Activated CD4-positive, alpha-beta T cell treated with anti-CD3 and anti-CD28 coated beads, Interleukin-10, Interleukin-2, amounts not matched to agents 100 ng/mL and 50 ng/mL, durations not matched to agents 16 hours and 8 hours (primary cell): ENCODE measurements around the gene ACAD11.
"Not testable (repeated sequence)": the region's sequence is repeated elsewhere in the genome, so short reads cannot be mapped to it uniquely, and the experiment has no call there.

Experiments used
- DNase-seq: peaks from one replicate; pipeline ENCODE4 v3.0.0-alpha.2; 2020

Gene ACAD11

DNA sequence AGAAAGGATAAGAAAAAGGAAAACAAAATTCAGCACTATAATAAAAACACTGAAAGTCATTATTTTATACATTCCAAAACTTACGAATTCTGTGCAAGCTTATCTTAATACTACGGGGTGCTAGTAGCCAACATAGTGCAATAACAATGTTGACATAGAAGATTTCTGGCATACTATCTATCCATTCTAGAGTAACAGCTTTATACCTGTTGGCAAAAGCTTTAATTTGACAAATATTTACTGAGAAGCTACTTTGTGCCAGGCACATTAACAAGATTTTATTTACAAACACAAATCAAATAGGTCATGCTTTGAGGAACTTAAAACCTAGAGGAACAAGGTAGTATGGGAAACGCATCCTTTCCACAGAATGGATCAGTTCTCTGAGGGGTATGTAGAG, 61.4 kb downstream of the ACAD11 start:
- DNase-seq = no peak

- no peak for DNase-seq
Measured at GRCh38 chr3:132597660-132598059, 61.9 kb downstream of the ACAD11 start.

GRCh38 chr3:132596816-132597433, 62.7 kb downstream of the ACAD11 start, which contains the start of gene ACKR4:
Gene ACKR4 (plus strand): TSS chr3:132597270. CDS start chr3:132600398, 3,128 bp downstream.
- DNase-seq = no peak

GRCh38 chr3:132596326-132596725, 63.3 kb downstream of the ACAD11 start:
- DNase-seq = no peak

DNA sequence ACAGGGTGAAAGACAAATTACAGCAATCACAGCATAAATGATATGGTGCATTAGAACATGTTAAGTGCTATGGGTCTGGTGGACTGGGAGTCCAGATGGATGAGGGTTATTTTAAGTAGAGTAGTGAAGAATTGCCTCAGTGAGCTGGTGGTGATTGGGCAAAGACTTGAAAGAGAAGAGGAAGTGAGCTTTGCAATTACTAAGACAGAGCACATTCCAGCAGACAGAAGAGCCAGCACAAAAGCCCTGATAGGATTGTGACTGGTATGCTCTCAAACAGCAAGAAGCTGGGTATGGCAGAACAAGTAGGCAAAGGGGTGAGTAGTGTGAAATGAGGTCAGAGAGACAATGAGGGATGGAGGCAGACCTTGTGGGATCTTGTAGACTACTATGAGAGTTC, 64.6 kb downstream of the ACAD11 start:
- DNase-seq = no peak

GRCh38 chr3:132594498-132594897, 65.1 kb downstream of the ACAD11 start:
- no peak for DNase-seq

DNA sequence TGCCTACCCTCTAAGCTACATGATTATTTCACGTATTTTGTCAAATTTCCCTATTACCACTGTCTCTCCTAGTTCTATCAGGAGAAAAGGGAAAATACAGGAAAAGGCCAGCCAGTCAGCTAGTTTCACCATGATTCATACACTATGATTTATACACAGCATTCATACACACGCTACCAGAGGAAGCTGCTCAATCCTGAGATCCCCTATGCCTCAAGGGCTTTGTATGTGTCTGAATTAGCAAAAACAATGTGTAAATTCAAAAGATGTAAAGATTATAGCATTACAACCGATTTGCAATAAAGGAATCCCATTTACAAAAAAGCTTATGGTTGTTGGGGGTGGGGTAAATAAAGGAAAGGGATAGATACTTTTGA, 65.7 kb downstream of the ACAD11 start:
- no peak for DNase-seq

DNA sequence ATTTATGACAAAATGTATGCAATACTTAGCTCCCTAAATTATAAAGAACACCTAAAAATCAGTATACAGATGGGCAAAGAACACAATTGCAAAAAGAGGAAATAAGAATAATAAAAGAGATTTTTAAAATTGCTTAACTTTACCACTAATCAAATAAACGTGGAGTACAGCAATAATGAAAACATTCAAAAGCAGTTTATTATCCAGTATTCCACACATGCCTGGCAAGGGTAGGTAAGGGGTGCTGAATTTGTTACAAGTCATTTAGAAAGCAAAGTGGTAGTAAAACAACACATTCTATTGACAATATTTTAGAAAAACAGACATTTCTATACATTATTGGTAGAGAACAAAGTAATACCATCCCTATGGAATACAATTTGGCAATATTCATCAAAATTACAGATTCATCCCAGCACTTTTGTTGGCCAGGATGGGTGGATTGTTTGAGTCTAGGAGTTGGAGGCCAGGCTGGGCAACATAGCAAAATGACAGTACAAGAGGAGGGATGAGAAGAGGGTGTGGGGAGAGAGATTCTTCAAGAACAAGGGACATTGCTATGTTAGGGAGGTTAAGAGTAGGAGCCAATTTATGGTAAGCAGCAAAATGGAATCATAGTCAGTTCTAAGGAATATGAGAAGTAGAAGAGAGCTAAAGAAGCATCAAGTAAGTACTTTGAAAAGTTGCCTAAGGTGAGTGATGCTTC, 66.2 kb downstream of the ACAD11 start:
- DNase-seq = no peak

DNA sequence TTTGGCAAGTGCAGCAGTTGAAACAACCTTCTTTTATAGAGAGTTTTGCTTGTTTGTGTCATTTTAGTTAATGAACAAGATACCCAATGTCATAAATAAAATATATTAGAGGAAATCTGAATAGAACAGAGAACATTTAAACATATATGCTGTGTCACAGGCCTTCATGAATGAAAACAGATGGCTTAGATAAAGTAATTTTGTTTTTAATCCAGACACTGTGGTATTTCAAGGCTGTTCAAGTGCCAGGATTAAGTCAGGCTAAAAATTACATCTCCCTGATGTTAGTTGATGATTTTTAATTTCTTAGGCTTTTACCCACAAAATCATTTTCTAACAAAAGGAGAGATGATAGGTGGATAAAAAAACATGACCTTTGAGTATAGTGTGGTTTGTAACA, 67.4 kb downstream of the ACAD11 start:
- DNase-seq = no peak

DNA sequence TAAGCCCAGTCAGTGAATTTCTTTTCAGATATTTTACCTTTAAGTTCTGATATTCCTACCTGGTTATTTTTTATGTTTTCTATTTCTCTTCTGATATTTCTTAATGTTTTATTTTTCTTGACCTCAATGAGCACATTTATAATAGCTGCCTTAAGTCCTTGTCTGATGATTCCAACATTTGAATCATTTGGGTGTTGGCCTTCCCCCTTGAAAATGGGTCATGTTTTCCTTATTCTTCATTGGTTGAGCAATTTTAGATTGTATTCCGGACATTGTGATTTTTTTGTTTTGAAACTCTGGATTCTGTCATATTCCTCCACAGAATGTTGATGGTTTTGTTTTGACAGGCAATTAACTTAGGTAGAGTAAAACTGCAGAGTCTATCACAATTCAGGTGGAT, 72.2 kb downstream of the ACAD11 start:
- no peak for DNase-seq

- no peak for DNase-seq
Measured at GRCh38 chr3:132573797-132574211, 85.8 kb downstream of the ACAD11 start.

DNA sequence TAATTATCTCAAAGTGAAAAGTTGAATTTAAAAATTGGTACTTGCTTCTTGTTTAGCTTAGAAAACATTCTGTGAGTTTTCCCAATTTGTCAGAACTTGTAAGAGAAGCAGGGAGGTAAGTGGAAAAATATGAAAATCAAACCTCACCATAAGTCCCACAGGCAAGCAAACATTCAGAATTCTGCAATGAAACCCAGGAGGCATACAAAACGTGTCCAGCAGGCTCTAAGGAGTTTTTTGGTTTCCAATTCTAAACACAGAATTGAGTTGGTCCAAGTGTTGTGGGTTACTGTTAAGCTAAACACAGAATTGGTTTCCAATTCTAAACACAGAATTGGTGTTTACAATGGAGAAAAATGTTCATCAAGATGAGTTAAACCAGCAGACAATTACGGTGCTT, 89.6 kb downstream of the ACAD11 start:
- DNase-seq = no peak

- no peak for DNase-seq
Measured at GRCh38 chr3:132569580-132569979, 90.0 kb downstream of the ACAD11 start.

GRCh38 chr3:132569153-132569552, 90.5 kb downstream of the ACAD11 start:
- DNase-seq = peak; percentile 31

- DNase-seq = no peak
Measured at GRCh38 chr3:132568422-132568821, 91.2 kb downstream of the ACAD11 start.

- no peak for DNase-seq
Measured at GRCh38 chr3:132564070-132564465, 95.5 kb downstream of the ACAD11 start.

- no peak for DNase-seq
Measured at GRCh38 chr3:132563420-132564069, 96.1 kb downstream of the ACAD11 start.

GRCh38 chr3:132561003-132561402, 98.6 kb downstream of the ACAD11 start:
- DNase-seq = no peak

- no peak for DNase-seq
Measured at GRCh38 chr3:132556508-132557159, 103.0 kb downstream of the ACAD11 start.

GRCh38 chr3:132556036-132556386, 103.6 kb downstream of the ACAD11 start:
- DNase-seq = not testable (repeated sequence)

DNA sequence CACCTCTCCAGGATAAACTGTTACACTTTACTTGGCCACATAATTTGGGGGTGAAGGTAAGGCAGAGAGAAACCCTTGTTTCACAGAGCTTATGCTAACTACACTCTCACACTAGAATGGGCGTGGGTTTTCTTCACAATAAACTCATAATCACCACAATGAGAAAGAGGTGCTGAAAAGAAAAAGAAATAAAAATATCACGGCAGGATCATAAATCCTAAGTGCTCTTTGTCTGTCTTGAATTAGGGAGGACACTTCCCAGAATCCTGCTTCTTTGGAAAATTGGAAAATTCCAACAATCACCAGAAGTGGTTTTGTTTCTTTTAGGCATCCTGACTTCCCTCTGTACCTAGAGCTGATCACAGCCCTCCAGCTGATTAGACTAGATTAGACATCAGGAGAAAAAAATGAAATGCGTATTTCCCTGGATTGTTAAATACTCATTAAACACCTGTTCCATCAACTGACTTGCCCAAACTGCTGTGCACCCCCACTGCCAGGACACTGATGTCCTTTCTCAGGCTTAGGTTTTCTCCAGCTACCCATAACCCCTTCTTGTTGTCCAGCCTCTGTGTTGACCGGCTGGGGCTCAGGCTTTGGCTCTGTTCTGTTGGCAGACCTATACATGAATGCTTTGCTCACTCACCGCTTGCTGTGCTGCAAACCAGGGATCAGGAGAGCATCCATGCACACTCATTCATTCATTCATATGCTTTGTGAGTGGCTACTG, 104.1 kb downstream of the ACAD11 start:
- DNase-seq = no peak

DNA sequence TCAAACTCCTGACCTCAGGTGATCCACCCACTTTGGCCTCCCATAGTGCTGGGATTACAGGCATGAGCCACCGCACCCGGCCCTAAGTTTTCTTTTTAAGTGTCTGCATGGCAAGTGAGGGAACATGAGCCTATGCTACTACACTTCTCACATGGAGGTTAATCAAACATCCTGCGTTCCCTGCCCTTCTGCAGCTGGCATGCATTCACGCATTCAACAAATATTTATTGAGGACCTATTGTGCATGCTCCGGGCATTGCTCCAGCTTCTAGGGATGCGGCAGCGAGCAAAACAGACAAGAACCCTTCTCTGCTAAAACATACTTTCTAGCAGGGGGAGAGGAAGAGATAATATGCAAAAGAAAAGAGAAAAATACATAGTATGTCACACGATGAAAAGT, 105.2 kb downstream of the ACAD11 start:
- no peak for DNase-seq

DNA sequence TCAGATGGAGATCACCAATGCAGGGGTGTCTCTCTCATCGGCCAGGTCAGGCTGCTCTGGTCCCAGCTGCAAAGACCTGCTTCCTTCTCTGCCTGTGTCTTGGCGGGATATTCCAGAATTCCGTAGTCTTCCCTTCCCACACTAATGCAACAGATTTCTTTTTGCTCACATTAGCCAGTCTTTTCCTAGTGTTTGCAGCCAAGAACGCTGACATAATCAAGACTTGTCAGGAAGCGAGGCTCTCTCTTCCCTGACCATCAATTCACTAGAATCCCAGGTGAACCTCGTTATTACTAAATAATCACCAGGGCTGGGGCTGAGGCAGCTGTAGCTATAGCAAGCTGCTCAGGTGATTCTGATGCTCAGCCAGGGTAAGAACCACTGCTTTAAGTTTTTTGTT, 105.8 kb downstream of the ACAD11 start:
- DNase-seq = no peak
